ENCODE measurements around the gene CFAP46.
"Not testable (repeated sequence)": the region's sequence is repeated elsewhere in the genome, so short reads cannot be mapped to it uniquely, and the experiment has no call there.

Gene CFAP46

DNA sequence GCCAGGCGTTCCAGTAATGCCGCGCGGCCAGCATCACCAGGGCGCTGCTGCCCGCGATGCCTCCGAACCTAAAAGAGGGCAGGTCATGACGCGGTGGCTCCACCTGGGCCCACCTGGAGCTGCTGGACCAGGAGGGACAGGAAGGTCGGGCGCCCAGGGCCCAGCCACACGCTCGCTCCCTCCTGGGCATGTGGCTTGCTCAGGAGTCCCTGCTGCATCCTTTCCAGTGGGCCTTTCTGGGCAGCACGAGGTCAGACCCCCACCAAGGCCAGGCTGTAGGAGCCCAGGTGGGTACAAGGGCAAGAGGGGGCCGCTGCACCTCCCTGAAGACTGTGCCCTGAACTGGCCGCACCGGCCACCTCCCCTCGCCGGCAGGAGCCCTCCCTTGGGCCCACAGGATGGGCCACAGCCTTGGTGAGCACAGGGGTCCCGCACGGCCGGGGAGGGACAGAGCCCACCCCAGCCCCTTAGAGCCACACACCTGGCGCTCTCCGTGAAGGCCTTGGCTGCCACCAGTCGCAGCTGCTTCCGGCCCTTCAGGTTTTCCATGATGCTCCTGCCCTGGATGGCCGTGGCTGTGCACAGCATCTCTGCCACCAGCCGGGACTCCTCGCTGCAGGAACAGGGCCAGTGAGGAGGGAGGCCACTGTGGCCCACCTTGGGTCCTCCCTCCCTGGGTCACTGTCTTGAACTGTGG is 43.2 kb downstream of the CFAP46 start:
- DNase-seq (ENCODE audit: low read depth in 2 of 2), result no peak

DNA sequence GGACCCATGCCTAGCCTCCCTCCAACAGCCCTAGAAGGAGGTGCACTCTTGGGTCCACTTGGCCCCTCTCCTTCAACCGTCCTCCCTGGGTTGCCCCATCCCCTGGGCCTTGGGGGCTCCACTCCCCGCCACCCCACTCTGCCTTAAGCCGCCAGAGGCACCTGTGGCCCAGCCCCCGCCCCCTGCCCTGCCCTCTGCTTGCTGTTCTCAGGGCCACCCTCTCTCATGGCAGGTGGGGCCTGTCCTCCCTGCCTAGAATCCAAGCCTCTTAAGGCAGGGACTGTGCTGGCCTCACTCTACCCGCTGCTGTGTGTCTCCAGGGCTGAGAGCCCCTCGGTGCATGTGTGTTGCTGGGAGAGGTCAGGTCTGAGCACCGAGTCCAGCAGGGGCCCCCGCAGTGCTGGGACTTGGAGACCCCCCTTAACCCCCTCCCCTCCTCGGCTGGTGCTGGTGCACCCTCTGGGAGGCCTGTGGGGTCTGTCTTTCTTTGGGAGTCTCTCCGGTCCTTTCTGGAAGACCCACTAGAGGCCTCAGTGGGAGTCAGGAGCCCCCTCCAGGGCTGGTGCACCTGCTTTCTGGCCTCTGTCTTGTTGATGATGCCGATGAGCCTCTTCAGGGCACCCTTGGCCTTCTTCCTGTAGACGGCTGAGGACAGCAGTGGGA is 43.8 kb downstream of the CFAP46 start:
- DNase-seq (ENCODE audit: low read depth in 2 of 2), result no peak

DNA sequence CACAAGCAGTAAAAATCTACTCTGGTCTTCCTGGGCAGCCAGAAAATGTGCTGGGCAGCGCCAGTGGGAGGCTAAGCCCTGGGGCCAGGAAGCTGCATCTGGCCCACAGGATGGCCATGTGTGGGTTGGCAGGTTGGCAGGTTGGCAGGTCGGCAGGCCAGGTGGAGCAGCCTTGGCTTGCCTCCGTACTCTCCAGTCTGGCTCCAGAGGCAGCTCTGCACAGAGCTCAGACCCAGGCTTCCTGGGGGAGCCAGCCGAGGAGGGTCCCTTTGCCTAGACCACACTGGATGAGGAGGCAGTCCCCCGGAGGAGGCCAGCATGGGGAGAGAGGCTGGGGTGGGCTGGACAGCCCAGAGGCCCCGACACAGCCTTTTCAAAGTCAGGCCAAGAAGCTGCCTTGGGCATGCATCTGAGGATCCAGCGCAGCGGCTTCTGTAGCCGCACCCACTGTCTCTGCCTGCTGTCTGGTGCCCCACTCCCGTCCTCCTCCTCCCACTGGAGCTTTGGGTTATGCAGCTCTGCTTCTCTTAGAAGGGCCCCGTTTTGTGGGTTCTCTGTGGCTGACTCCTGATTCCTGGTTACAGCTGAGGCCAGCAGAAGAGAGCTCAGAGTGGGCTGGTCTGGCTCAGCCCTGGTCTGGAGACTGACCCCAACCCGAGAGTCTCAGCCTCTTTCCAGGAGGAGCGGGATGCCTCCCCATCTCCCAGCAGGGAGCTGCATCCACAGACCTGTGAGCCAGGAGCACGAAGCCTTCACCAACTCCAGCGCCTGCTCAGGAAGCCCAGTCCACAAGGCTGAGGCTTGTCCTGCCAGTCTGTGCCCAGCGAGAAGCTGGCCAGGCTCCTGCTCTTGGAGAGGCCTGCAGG is 44.6 kb downstream of the CFAP46 start:
- DNase-seq (ENCODE audit: low read depth in 2 of 2), result no peak

DNA sequence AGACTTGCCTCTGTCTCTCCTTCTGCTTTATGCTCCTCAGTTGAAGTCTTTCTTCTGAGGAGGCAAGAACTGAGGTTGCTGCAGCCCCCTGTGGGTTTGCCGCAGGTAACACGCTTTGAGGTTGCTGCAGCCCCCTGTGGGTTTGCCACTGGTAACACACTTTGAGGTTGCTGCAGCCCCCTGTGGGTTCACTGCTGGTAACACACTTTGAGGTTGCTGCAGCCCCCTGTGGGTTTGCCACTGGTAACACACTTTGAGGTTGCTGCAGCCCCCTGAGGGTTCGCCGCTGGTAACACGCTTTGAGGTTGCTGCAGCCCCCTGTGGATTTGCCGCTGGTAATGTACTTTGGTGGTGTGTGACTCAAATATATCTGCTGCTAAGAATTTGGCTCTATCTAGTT is 48.6 kb downstream of the CFAP46 start:
- DNase-seq (ENCODE audit: low read depth in 2 of 2), result not testable (repeated sequence)

DNA sequence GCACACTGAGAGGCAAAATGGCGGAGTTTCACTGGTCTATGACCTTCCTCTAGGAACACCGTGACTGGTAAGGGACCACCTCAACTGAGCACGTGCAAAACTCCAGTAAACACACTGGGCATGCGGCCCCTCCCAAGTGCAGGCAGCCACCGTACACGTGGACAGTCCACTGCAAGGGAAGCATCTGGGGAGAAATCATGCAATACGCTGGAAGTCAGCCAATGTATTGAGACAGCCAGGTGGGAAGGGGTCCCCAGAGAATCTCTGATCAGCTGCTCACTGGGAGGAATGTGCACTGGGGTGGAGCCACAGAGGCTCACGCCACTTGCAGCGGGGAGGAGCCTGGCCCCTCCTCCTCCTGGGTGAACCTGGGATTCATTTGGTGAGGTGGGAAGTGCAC is 49.3 kb downstream of the CFAP46 start:
- no peak for DNase-seq (ENCODE audit: low read depth in 2 of 2)

DNA sequence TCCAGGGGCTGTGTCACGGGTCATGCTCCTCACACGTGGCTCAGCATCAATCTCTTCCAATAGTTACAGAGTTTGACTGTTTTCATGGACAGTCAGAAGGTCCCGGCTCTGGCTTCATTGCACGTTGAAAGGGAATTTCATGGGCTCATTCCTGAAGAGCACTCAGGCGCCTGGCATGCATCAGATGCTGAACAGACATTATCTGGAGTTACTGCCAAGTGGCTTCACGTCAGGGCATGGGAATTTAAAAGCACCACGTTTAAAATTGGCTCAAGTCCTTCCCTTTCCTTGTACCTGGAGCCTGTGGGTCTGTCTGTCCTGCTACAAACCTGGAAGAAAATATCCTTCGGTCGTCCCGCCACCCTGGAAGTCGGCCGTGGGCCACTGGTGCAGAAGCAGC is 50.4 kb downstream of the CFAP46 start:
- no peak for DNase-seq (ENCODE audit: low read depth in 2 of 2)

DNA sequence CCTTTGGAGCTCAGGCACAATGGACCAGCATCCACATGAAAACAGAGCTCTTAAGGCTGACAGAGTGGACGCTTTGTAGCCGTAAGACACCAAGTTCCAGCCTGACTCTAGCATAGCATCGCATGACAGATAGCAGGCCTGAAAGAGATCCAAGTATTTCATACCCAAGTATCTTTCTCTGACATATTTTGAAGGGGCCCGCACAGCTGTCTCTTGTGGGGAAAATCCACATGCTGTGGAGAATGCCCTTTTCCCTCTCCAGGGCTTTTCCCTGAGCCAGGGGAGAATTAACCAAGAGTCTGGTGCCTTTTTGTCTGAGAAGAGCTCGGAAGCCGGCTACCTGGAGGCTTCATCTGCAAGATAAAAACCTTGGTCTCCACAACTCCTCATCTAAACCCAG is 51.0 kb downstream of the CFAP46 start:
- no peak for DNase-seq (ENCODE audit: low read depth in 2 of 2)

DNA sequence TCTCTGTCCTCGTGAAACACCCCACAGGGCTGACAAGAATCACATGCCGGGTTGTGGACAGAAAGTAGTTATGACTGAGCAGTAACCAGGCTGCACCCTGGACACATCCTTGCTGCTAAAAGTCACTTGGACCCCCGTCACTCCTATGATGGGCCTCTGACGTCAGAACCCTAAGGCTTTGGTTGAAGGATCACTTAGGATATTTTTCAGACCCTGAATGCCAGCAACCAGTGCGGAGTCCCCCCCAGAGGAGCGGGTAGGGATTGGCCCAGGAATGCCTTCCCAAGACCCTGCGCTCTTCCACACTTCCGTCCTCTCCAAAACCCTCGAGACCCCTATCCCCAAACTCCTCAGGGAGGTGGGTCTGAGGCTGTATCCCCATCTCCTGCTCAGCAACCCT is 52.1 kb downstream of the CFAP46 start:
- DNase-seq (ENCODE audit: low read depth in 2 of 2), result no peak

DNA sequence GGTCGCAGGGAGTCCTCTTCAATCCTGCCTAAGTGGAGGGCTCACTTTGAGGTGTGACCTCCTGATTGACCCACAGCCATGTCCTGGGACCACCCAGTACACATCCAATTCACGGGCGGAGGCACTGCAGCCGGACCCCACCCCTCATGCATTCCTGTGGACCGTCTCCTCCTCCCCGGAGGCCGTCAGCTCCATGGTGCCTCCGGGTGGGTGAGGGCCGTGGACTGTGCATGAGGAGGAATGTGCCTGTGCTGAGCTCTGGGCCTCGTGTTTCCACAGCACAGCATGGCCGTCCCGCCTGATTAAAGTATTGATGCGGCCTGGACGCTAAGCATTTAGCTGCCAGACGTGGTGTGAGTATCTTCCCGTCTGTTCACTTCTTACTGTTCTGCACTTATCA is 52.8 kb downstream of the CFAP46 start:
- DNase-seq (ENCODE audit: low read depth in 2 of 2), result no peak

DNA sequence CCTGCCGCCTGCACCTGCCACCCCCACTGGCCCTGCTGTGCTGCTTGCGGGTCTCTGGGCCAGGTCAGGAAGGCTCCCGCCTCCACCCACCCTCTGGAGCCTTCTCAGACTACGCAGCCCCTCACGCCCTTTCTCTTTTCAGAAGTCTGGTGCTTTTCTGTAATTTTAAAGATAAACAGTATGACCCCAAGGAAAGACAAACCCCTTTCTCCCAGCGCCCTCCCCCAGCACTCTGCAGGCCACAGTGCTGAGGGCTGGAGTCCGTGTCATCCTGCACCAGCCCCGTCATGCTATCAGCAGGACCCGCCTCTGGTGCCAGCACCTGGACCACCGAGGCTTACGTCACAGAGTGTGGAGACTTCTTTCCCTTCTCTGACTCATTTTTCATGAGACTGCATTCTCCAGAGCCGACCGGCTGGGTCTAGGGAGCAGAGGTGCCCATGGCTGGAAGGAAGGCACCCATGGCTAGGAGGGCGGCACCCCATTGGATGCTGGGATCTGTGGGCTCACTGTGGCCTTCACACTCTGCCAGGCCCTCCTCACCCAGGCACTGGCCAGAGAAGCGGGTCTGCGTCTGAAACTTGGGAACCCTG is 53.4 kb downstream of the CFAP46 start:
- no peak for DNase-seq (ENCODE audit: low read depth in 2 of 2)

DNA sequence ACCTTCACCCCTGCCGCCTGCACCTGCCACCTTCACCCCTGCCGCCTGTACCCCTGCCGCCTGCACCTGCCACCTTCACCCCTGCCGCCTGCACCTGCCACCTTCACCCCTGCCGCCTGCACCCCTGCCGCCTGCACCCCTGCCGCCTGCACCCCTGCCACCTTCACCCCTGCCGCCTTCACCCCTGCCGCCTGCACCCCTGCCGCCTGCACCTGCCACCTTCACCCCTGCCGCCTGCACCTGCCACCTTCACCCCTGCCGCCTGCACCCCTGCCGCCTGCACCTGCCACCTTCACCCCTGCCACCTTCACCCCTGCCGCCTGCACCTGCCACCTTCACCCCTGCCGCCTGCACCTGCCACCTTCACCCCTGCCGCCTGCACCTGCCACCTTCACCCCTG is 53.9 kb downstream of the CFAP46 start:
- not testable (repeated sequence) for DNase-seq (ENCODE audit: low read depth in 2 of 2)

DNA sequence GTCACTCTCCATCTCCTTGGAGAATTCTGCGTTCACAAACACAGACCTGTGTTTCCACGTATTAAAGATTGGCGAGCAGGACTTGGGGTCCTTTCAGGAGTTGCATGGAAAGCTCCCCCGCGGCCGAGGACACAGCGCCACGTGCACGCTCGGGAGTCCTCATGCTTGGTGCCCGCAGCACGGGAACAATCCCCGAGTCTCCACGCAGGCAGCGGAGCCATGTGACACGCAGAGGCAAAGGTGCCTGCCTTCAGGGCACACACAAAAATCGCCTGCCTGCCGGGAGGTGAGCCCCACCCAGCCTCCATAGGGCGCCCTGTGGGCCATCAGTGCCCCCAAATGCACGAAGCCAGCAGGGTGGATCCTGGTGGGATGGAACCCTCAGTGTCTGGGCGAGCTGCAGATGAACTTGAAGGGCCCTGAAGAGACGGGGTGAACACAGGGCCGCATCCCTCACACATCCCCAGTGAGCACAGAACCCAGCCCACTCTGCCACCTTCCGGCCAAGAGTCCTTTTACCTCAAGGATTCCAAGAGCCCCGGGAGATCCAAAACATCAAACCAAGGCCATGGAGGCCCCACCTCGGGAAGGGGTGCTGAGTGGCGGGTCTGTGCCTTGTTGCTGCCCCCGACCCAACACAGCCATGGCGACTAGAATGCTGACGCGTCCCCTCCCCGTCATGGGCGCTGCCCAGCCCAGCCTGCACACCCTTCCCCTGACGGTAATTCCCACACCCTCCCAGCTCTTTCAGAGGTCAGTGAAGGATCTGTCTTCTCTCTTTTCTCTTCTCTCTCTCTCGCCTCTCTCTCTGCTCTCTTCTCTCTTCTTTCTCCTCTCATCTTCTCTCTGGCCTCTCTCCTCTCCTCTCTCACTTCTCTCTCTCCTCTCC is 55.9 kb downstream of the CFAP46 start:
- DNase-seq (ENCODE audit: low read depth in 2 of 2), result no peak

DNA sequence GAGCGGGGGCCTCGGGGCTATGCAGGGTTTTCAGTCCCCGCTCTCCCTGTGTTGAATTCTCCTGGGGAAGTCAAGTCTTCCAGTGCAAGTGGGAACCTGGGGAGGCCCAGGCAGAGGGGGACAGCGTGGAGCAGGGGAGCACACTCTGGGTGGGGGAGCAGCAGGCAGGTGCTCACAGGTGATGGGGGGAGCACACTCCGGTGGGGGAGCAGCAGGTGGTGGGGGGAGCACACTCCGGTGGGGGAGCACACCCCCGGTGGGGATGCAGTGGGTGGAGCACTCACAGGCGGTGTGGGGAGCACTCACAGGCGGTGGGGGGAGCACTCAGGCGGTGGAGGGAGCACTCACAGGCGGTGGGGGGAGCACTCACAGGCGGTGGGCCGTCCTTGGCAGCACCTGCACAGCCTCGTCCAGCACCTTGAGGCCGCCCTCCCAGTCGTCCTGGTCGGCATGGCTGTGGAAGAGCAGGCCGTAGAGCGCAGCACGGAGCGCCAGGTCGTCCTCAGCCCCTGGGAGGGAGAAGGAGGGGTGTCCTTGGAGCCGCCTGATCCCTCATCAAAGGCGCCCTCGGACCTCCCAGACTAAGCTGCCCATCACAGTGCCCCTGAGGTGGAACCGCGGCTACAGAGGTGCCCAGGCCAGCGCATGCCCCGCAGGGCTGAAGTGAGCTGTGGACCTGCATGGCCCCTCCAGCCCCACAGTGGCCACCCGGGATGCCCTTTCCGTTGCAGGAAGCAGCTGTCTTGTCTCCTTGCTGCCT is 56.7 kb downstream of the CFAP46 start:
- no peak for DNase-seq (ENCODE audit: low read depth in 2 of 2)

DNA sequence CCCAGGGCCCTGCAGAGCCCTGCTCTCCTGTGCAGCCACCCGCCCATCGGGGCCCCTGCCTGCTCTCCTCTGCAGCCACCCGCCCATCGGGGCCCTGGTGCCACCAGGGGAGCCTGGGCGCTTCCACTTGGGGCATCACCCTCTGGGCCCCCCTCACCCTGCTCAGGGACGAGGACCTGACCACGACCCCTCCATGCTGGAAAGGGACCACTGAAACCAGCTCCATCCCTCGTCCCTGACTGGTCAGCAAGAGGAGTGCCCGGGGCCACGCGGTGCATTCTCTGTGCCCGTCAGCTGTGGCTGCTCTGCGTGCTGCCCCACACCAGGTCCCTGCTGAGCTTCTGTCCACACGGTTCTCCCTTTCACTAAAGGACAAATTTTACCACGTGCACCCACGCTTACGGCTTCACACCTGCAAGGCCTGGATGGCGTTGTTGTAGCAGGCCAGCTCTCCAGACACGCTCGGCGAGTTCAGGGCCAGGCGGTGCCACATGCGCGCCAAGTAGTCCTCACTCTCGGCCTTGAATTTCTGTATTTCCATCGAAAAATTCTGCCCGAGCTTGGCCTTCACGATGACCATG is 57.6 kb downstream of the CFAP46 start:
- no peak for DNase-seq (ENCODE audit: low read depth in 2 of 2)

DNA sequence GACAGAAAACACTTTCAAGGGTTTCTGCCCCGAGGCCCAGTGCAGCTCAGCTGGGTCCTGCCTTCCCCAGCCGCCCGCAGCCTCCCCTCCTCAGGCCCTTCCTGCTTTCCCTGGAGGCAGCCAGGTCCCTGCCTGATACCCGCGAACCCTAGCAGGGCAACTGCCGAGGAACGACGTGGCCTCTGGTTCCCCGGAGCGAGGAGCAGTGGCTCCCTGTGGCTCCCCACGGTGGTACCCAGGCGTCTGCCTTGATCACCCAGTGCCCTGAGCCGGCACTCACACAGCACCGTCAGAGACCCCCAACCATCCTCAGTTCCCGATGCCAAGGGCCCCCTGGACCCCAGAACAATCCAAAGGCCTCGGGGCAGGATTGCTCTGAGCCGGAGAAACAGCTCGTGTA is 58.3 kb downstream of the CFAP46 start:
- no peak for DNase-seq (ENCODE audit: low read depth in 2 of 2)

DNA sequence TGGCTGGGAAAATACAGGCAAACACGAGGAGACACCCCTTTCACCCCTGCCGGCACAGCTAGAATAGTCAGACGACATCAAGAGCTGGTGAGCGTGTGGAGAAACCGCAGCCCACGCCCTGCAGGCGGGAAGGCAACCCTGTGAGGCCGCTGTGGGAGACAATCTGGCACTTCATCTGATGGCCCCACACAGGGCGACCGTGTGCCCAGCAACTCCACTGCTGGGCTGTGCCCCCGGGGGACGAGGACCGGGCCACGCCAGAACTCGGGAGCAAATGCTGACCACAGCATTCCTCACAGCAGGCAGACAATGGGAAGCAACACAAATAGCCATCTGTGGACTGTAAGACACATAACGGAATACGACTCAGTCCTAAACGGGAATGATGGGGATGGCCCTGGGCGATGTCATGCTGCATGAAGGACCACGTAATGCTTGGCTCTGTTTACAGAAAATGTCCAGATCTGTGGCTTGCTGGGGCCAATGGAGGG is 58.9 kb downstream of the CFAP46 start:
- DNase-seq (ENCODE audit: low read depth in 2 of 2), result no peak

DNA sequence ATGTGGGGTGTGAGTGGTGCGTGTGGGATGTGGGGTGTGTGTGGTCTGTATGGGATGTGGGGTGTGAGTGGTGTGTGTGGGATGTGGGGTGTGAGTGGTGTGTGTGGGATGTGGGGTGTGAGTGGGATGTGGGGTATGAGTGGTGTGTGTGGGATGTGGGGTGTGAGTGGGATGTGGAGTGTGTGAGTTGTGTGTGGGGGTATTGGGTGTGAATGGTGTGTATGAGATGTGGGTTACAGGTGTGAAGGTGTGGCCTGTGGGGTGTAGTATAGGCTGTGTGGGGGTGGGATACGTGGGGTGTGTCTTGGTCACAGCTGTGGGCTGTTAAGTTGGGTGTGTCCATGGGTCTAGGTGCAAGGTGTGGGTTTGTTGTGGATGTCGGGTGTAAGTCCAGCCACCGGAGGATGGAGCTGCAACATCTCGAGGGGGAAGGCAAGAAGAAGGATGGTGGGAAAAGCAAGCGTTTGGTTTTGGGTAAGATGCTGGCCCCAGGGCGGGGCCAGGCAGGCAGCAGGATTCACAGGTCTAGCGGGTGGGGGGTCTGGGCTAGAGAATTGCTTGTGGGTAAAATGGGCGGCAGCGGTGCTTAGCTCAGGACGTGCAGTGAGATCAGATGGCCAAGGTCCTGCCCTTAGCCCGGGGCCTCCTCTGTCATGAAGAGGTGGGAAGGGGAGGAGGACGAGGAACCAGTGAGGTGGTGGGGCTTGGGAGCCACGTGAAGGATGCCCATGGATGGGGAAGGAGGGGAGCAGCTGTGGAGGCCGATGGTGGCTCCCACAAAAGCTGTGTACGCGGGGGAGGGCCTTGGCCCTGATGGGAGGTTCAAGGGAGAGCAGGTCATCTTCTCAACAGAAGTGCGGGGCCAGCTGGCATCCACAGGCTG is 60.1 kb downstream of the CFAP46 start:
- no peak for DNase-seq (ENCODE audit: low read depth in 2 of 2)

DNA sequence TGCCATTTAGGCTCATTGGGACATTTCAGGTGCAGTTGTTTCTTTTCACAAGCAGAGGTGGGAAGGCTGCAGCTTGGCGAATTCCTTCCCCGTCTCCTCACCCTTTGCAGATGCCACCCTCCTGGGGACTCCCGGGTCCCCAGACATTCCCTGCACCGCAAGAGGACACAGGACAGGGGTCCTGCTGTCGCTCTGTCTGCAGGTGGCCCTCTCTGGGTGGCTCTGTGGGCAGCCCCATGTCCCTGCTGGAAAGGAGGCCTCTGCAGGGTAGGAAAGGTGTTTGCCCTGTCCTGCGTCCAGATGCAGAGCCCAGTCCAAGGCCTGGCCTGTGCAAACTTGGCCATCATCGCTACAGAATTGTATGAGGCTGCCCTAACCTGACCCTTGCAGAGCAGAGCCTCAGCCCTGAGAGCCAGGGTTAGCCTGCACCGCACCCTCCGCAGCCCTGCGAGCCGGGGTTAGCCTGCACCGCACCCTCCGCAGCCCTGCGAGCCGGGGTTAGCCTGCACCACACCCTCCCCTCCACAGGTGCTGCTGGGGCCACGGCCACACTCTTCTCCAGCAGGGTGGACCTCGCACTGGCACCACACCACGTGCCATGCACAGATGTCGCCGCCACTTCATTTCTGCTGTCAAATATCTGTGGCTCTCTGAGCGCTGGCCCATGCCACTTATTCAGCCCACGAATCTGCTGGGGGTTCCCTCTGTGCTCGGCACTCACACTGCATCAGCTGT is 61.0 kb downstream of the CFAP46 start:
- DNase-seq (ENCODE audit: low read depth in 2 of 2), result no peak
